B cell (primary cell): ENCODE results near the gene CSNK1A1. TPM values are rescaled to one million over a fixed set of nuclear protein-coding genes. Genes with fewer than 3 reads are reported as not detected.

Experiments used
- ATAC-seq: fragments of 200-7000 bp; cut with Tn5 transposase; one replicate; pipeline ENCODE4 v1.10.0; 2021; ENCODE audit warnings: low read depth, mild to moderate bottlenecking, moderate number of reproducible peaks, moderate library complexity
- CTCF ChIA-PET: fragments of 350-600 bp; sonication (Branson Sonifier 250); formaldehyde crosslinking; loops from one replicate; lab custom pipeline; 2021; ENCODE audit warnings: antibody characterized with exemption, inconsistent platforms; lab: Charles Lee
- POLR2A ChIA-PET: fragments of 350-600 bp; sonication (Branson Sonifier 250); formaldehyde crosslinking; loops from one replicate; lab custom pipeline; 2021; ENCODE audit warnings: antibody characterized with exemption; lab: Charles Lee
- DNase-seq: peaks from one replicate; pipeline ENCODE4 v3.0.0; 2013
- H2AFZ ChIP-seq: 2 replicates; pipeline ENCODE4 v1.6.1; 2012; ENCODE audit warnings: mild to moderate bottlenecking, low read depth, low read length; ENCODE audit not compliant: insufficient read depth, poor library complexity, severe bottlenecking
- H3K27ac ChIP-seq, 2 donors: 1 replicate in 1 of 2; 2 replicates in 1 of 2; pipeline ENCODE4 v1.5.1; 2012 to 2013; ENCODE audit warnings: low read length in 2 of 2, mild to moderate bottlenecking in 2 of 2, moderate library complexity in 1 of 2
- H3K27me3 ChIP-seq, 4 experiments: fragments of 200-600 bp in 1 of 4; sonication (generic) in 1 of 4; replicated peaks in 1 of 4; 1 replicate in 2 of 4; 2 replicates in 2 of 4; pipeline versions ENCODE4 v1.6.1 to v1.7.0; 2013 to 2016; ENCODE audit warnings: low read length in 3 of 4, mild to moderate bottlenecking in 2 of 4, mixed read lengths in 1 of 4, moderate library complexity in 1 of 4; ENCODE audit not compliant: insufficient read depth in 4 of 4, control insufficient read depth in 3 of 4; ENCODE audit errors: control extremely low read depth in 1 of 4
- H3K36me3 ChIP-seq, 2 experiments: replicated peaks in 1 of 2; 1 replicate in 1 of 2; 2 replicates in 1 of 2; pipeline versions ENCODE4 v1.6.1 to v1.7.1; 2013; ENCODE audit warnings: low read length in 1 of 2; ENCODE audit not compliant: insufficient read depth in 2 of 2, control insufficient read depth in 1 of 2; ENCODE audit errors: control extremely low read depth in 1 of 2, extremely low read depth in 1 of 2
- H3K4me1 ChIP-seq, 2 donors: fragments of 200-600 bp in 1 of 2; sonication (generic) in 1 of 2; 1 replicate in 1 of 2; 2 replicates in 1 of 2; pipeline versions ENCODE4 v1.5.1 to v1.6.1; 2013 to 2017; ENCODE audit warnings: low read length in 2 of 2; ENCODE audit not compliant: control insufficient read depth in 2 of 2, insufficient read depth in 2 of 2
- H3K4me2 ChIP-seq: replicated peaks from 2 replicates; pipeline ENCODE3; 2012; ENCODE audit warnings: mild to moderate bottlenecking, low read depth, low read length; ENCODE audit not compliant: poor library complexity, severe bottlenecking
- H3K4me3 ChIP-seq, 5 experiments: fragments of 200-600 bp in 1 of 5; sonication (generic) in 1 of 5; 1 replicate in 3 of 5; 2 replicates in 2 of 5; pipeline versions ENCODE4 v1.5.1 to v1.7.0; 2011 to 2016; ENCODE audit warnings: low read length in 4 of 5, mild to moderate bottlenecking in 4 of 5, low read depth in 2 of 5, control low read depth in 1 of 5, moderate library complexity in 1 of 5; ENCODE audit not compliant: insufficient read depth in 1 of 5; ENCODE audit errors: control extremely low read depth in 1 of 5, extremely low read depth in 1 of 5
- H3K79me2 ChIP-seq: fragments of 200-600 bp; sonication (generic); one replicate; pipeline ENCODE4 v1.6.0; 2016; ENCODE audit warnings: low read length; ENCODE audit not compliant: control insufficient read depth, insufficient read depth
- H3K9ac ChIP-seq: fragments of 200-600 bp; sonication (generic); 2 replicates; pipeline ENCODE4 v1.6.1; 2017; ENCODE audit warnings: mild to moderate bottlenecking, low read length, moderate library complexity
- H3K9me3 ChIP-seq, 3 donors: one replicate each; pipeline versions ENCODE4 v1.6.1 to v1.7.1; 2013; ENCODE audit warnings: low read length in 2 of 3; ENCODE audit not compliant: control insufficient read depth in 2 of 3, insufficient read depth in 1 of 3; ENCODE audit errors: control extremely low read depth in 1 of 3
- H4K20me1 ChIP-seq: 2 replicates; pipeline ENCODE4 v1.6.0; 2012; ENCODE audit warnings: mild to moderate bottlenecking, low read length; ENCODE audit not compliant: insufficient read depth, control insufficient read depth, poor library complexity, severe bottlenecking
- H3K27ac Mint-ChIP-seq: one replicate; pipeline ENCODE4 v1.8.0; 2021; ENCODE audit warnings: mixed read lengths
- H3K27me3 Mint-ChIP-seq: one replicate; pipeline ENCODE4 v1.8.0; 2021; ENCODE audit warnings: mixed read lengths
- H3K4me1 Mint-ChIP-seq: one replicate; pipeline ENCODE4 v1.8.0; 2021; ENCODE audit warnings: mixed read lengths
- H3K4me3 Mint-ChIP-seq: one replicate; pipeline ENCODE4 v1.8.0; 2021; ENCODE audit warnings: mixed read lengths
- H3K9me3 Mint-ChIP-seq: one replicate; pipeline ENCODE4 v1.8.0; 2022; ENCODE audit warnings: mixed read lengths; ENCODE audit not compliant: insufficient read depth
- EZH2 ChIP-seq: IDR thresholded peaks from 2 replicates; pipeline ENCODE4 v1.6.1; 2012; ENCODE audit warnings: borderline replicate concordance, low read depth, mild to moderate bottlenecking, moderate library complexity, low read length; ENCODE audit not compliant: insufficient read depth, poor library complexity, severe bottlenecking
- WGBS: methylation state at CpG from one replicate; pipeline ENCODE4 v1.1.5; 2013; ENCODE audit warnings: missing lambda C conversion rate; ENCODE audit not compliant: insufficient coverage; 5-methylcytosine and 5-hydroxymethylcytosine counted together
- intact Hi-C: fragments of 100-400 bp; cut with micrococcal nuclease; formaldehyde crosslinking; loops from one replicate; pipeline ENCODE4 v1.10.0; 2022
- polyA plus RNA-seq: library from polyadenylated mRNA; depleted of rRNA; stranded (reverse); fragments of >200 nt; gene quantifications from 2 replicates; pipeline ENCODE4 v1.2.3, GENCODE V29; 2012
- total RNA-seq, 2 donors: library from RNA; stranded (reverse); fragments of 120-200 nt in 1 of 2; gene quantifications; 1 replicate in 1 of 2; 2 replicates in 1 of 2; pipeline versions ENCODE4 v1.2.3 to v1.2.4, GENCODE V29; 2013 to 2022
- TF ChIP-seq, protein P1 (sequence below): fragments of 200-600 bp; IDR thresholded peaks from one replicate; pipeline ENCODE4 v1.8.0; 2022; ENCODE audit warnings: antibody characterized with exemption, mild to moderate bottlenecking

CSNK1A1 gene
- total and polyA plus RNA-seq, 2 donors (not counting 1 experiment from before 2014, with no cell fraction given): 45.9 to 168 TPM

DNA sequence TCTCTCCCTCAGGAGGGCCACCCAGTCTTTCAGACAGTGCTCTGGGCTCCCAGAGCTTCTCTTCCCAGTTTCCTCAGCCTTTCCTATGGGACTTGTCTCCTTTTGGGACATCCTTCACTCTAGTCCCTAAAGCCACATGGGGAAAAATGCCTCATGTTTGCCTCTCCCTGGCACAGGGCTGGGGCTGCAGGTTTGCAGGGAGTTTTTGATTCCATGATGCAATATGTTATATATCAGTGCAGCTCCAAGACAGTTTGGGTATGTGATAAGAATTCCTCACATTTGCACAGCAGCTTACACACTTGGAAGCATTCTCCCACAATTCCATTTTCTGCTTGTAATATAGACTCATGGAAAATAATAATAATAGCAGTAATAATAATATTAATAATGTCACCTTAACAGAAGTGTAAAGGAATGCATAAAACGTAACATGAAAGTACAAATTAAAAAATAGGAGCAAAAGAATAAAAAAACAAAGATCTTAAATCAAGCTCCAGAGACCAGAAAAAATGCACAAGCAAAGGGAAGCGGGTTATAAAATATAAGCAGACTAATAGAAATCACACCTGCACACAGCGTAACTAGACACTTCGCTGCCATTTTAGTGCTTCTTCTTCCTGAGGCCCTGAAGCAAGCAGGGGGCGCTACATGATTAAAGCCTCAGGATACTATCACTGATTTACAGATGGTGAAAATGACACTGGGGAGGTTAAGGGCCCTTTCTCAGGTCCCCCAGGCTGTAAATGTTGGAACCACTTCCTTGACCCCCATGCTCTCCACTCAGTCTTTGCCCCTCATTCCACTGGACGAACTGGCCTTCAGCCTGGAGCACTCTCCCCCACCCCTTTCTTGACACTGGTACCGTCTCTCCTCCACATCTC is 102.2 kb downstream of the CSNK1A1 start:
- intact Hi-C loops: no loop called here
- no peaks in the 10 kb centered on the region for H3K9me3 Mint-ChIP-seq
- CTCF ChIA-PET: interaction anchor here (0.7 kb wide), 1 partner anchor 132 kb away, joined by 4 read pairs; no protein-coding TSS in a partner anchor
- H3K4me3 ChIP-seq: no peak overlapping the region
- POLR2A ChIA-PET: no interaction called here
- H3K27ac Mint-ChIP-seq: no peak overlapping the region
- no peak overlapping the region for H3K27ac ChIP-seq
- peaks cover 6% of the 10 kb centered on the region for H3K27me3 Mint-ChIP-seq
- H3K27me3 ChIP-seq: no peaks in the 10 kb centered on the region
- ATAC-seq (no peak), DNase-seq (no peak)
- no peaks in the 10 kb centered on the region for H3K79me2 ChIP-seq
- no peak overlapping the region for H3K4me2 ChIP-seq
- no peak overlapping the region for H2AFZ ChIP-seq
- no peaks in the 10 kb centered on the region for H4K20me1 ChIP-seq
- H3K9me3 ChIP-seq: peaks cover 0 to 6% (median 0%) of the 10 kb centered on the region in 3 donors
- TF ChIP-seq EZH2: no peak
- TF ChIP-seq, protein P1, sequence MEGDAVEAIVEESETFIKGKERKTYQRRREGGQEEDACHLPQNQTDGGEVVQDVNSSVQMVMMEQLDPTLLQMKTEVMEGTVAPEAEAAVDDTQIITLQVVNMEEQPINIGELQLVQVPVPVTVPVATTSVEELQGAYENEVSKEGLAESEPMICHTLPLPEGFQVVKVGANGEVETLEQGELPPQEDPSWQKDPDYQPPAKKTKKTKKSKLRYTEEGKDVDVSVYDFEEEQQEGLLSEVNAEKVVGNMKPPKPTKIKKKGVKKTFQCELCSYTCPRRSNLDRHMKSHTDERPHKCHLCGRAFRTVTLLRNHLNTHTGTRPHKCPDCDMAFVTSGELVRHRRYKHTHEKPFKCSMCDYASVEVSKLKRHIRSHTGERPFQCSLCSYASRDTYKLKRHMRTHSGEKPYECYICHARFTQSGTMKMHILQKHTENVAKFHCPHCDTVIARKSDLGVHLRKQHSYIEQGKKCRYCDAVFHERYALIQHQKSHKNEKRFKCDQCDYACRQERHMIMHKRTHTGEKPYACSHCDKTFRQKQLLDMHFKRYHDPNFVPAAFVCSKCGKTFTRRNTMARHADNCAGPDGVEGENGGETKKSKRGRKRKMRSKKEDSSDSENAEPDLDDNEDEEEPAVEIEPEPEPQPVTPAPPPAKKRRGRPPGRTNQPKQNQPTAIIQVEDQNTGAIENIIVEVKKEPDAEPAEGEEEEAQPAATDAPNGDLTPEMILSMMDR: no peak
- H3K9ac ChIP-seq: no peak overlapping the region
- WGBS: 95% methylated on average over 4 of the region's 7 CpGs
- H3K4me3 Mint-ChIP-seq: no peak overlapping the region
- H3K4me1 ChIP-seq: no peaks in the 10 kb centered on the region
- no peaks in the 10 kb centered on the region for H3K36me3 ChIP-seq
- no peaks in the 10 kb centered on the region for H3K4me1 Mint-ChIP-seq

DNA sequence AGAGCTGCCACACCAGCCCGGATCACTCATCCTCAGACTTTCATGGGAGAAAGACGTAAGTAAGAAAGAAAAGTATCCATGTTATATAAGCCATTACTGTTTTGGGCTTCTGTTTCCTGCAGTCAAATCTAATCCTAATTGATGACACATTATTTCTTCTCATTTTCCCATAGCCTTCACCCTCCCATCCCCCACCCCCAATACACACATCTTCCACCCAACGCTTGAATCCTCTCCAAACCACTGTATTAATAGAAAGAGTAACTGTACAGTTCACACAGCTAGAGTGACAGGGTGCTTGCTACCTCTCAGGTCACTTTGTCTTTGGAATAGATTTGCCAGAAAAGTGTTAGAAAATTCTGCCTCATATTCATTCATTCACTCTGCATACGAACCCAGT is 102.8 kb downstream of the CSNK1A1 start:
- Histone ChIP-seq H3K36me3 (no peaks in the 10 kb centered on the region), H2AFZ (no peak overlapping the region), H3K27ac (no peak overlapping the region), H3K4me3 (no peak overlapping the region), H3K9me3 (peaks cover 0 to 6% (median 0%) of the 10 kb centered on the region in 3 donors), H3K4me1 (no peaks in the 10 kb centered on the region), H3K9ac (no peak overlapping the region), H3K4me2 (no peak overlapping the region), H3K79me2 (no peaks in the 10 kb centered on the region), H3K27me3 (no peaks in the 10 kb centered on the region), H4K20me1 (no peaks in the 10 kb centered on the region)
- no peak for DNase-seq
- H3K9me3 Mint-ChIP-seq: no peaks in the 10 kb centered on the region
- POLR2A ChIA-PET: no interaction called here
- H3K4me3 Mint-ChIP-seq: no peak overlapping the region
- 73% methylated on average over 2 of the region's 4 CpGs for WGBS
- H3K27ac Mint-ChIP-seq: no peak overlapping the region
- TF ChIP-seq, protein P1: no peak
- TF ChIP-seq EZH2: no peak
- H3K27me3 Mint-ChIP-seq: peaks cover 6% of the 10 kb centered on the region
- no peaks in the 10 kb centered on the region for H3K4me1 Mint-ChIP-seq
- no peak for ATAC-seq
- CTCF ChIA-PET: interaction anchor here (0.7 kb wide), 1 partner anchor 131 kb away, joined by 4 read pairs; no protein-coding TSS in a partner anchor
- intact Hi-C loops: no loop called here
